GM19035 (cell line): Measurements from ENCODE around the gene DMRTA1.
"Not testable (repeated sequence)": the region's sequence is repeated elsewhere in the genome, so short reads cannot be mapped to it uniquely, and the experiment has no call there.

Experiments used
- ATAC-seq: cut with Tn5 transposase; IDR thresholded peaks from one replicate; pipeline ENCODE4 v1.9.1; 2021; ENCODE audit not compliant: unreplicated experiment

DMRTA1 gene

GRCh38 chr9:22446589-22446949 is at the start of gene DMRTA1:
Gene DMRTA1, plus strand, starts transcription at chr9:22446824. Its CDS starts 242 bp downstream, at chr9:22447066.
- peak; percentile 14 for ATAC-seq

- ATAC-seq, result no peak
These were observed 45.0 kb upstream of the DMRTA1 start for GRCh38 chr9:22401671-22402070.

- no peak for ATAC-seq
These were observed 40.6 kb upstream of the DMRTA1 start for GRCh38 chr9:22405869-22406659.

- no peak for ATAC-seq
These were observed 32.7 kb upstream of the DMRTA1 start for GRCh38 chr9:22413884-22414283.

GRCh38 chr9:22415941-22416691 is 30.5 kb upstream of the DMRTA1 start:
- no peak for ATAC-seq

- no peak for ATAC-seq
These were observed 29.9 kb upstream of the DMRTA1 start for GRCh38 chr9:22416692-22417060.

- ATAC-seq, result no peak
These were observed 23.1 kb upstream of the DMRTA1 start for GRCh38 chr9:22423566-22423965.

- ATAC-seq, result no peak
These were observed 22.0 kb upstream of the DMRTA1 start for GRCh38 chr9:22424616-22425015.

- ATAC-seq, result no peak
These were observed 21.1 kb upstream of the DMRTA1 start for GRCh38 chr9:22425551-22425950.

- ATAC-seq, result no peak
These were observed 19.3 kb upstream of the DMRTA1 start for GRCh38 chr9:22427226-22427880.

GRCh38 chr9:22433691-22434090 is 12.9 kb upstream of the DMRTA1 start:
- no peak for ATAC-seq

GRCh38 chr9:22435252-22435651 is 11.4 kb upstream of the DMRTA1 start:
- not testable (repeated sequence) for ATAC-seq

GRCh38 chr9:22437461-22438067 is 9.1 kb upstream of the DMRTA1 start:
- not testable (repeated sequence) for ATAC-seq

- ATAC-seq, result no peak
These were observed 5.8 kb upstream of the DMRTA1 start for GRCh38 chr9:22440841-22441240.

GRCh38 chr9:22446950-22447617 is 460 bp downstream of the DMRTA1 start:
- peak; percentile 68 for ATAC-seq

GRCh38 chr9:22447618-22448305 is 1.1 kb downstream of the DMRTA1 start:
- ATAC-seq, result no peak

- no peak for ATAC-seq
These were observed 3.1 kb downstream of the DMRTA1 start for GRCh38 chr9:22449719-22450118.

- ATAC-seq, result peak; percentile 77
These were observed 5.9 kb downstream of the DMRTA1 start for GRCh38 chr9:22452415-22453010.

- ATAC-seq, result no peak
These were observed 7.4 kb downstream of the DMRTA1 start for GRCh38 chr9:22454016-22454415.

GRCh38 chr9:22455181-22455580 is 8.6 kb downstream of the DMRTA1 start:
- no peak for ATAC-seq
